ELF-1 (cell line): ENCODE measurements around the gene TMEM208.

Experiments used
- DNase-seq: peaks from one replicate; pipeline ENCODE4 v3.0.0-alpha.2; 2016; ENCODE audit warnings: low read depth, low spot score

TMEM208 gene

GRCh38 chr16:67226804-67227566 lies at the start of gene TMEM208:
Gene TMEM208 (plus strand): TSS chr16:67227130. CDS start chr16:67227219, 89 bp downstream.
- peak; percentile 99 for DNase-seq

- peak; percentile 87 for DNase-seq
Observed at GRCh38 chr16:67177743-67178699, 48.9 kb upstream of the TMEM208 start.

DNA sequence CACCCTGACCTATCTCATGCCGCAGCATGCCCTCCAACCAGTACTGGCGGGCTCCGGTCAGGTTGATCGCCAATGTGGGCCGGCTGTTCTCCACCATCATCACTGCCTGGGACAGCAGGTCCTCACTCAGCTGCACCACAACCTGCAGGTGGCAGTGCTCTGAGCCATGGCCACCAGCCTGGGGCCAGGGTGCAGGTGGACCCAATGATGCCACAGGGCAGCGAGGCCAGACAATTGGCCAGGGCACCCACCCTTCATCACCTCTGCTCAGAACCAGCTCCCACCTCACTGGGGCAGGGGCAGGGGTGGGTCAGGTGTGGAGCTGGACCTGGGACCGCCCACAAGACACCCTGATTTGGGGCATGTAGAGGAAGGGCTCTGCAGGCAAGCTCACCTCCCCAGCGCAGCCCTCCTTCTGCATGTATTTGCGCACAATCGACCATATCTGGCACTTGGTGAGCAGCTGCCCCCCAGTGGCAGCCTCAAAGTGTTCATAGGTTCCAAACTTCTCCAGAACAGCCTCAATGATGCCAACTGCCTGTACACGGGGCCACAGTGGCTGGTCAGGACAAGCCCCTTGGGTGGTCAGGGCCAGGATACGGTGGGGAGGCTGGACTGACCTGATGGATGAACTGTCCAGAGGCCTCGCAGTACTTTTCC lies 47.4 kb upstream of the TMEM208 start:
- DNase-seq, result no peak

DNA sequence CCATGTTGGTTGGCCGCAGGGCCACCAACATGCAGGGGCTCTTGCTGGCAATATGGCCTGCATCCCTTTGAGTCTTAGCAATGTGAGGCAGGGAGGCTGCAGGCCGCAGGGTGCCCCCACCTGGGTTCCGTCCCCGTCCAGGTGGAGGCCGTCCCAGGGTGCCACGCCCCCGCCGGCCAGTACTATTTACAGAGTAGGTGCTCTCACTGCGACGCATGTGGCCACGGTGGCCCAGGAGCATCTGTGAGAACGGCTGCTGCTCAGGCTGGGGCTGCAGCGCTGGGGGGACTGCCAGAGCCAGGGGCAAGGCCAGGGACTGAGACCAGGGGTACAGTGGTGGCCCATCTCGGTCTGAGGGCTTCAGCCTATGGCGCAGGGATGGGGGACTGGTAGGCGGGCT lies 46.8 kb upstream of the TMEM208 start:
- DNase-seq, result no peak

DNA sequence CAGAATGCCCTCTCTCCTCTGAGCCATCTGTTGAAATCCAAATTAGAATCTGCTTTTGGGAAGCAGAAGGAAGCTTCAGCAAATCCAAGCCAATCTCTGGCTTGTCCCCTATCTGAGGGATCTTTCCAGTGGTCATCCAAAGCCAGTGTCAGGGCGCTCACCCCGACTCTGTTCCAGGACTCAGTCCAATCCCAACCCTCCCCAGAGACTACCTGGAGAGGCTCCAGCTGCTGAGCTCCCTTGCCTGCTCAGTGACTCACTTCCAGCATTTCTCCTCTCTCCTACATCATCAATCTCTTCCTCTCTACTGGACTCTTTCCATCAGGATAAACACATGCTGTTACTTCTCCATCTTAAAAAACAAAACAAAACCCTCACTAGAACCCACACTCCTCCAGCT lies 45.6 kb upstream of the TMEM208 start:
- no peak for DNase-seq

GRCh38 chr16:67182288-67182687 lies 44.6 kb upstream of the TMEM208 start:
- no peak for DNase-seq

GRCh38 chr16:67183284-67183626 lies 43.7 kb upstream of the TMEM208 start:
- no peak for DNase-seq

DNA sequence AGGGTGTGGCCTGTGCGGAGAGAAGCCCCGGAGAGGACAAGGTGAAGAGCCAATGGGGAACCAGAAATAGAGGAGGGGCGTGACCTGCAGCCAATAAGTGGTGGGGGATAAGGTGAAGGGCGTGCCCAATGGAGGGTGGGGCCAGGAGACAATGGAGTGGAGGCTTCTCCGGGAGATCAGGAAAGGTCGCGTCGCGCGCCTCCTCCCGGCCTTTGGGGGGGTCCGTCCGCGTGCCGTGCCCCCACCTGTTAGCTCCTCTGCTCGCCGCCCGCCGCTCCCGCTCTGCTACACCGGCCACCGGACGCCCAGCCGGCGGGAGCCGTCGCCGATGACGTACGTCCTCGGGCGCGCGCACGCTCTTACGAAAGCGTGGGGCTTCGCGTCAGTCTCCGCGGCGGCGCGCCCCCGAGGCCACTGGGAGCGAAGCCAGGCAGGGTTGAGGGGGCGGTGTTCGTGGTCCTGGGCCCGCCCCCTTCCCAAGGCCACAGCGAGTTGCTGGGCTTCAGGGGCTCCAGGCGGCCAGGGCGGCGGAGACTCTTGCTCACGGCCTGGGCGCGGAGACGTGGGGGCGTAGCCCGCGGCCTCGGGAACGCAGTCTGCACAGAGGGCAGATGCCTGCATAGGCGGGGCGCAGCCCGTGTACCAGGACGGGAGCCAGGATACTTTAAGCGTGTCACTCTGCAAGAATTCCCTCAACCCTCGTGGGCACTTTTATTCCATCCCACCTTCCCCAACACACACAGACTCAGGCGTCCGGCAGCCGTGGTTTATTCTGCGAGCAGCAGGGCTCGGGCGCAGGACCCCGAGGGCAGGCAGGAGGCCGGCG lies 43.1 kb upstream of the TMEM208 start, which contains the start of gene MATCAP1:
MATCAP1 (minus strand) TSS at position 337 of the 826 bp plus-strand sequence. CDS start 3,353 bp downstream, outside the sequence.
- peak; percentile 98 for DNase-seq

GRCh38 chr16:67184453-67184994 lies 42.4 kb upstream of the TMEM208 start:
- DNase-seq, result no peak

- DNase-seq, result peak; percentile 96
Observed at GRCh38 chr16:67184995-67185650, 41.8 kb upstream of the TMEM208 start.

GRCh38 chr16:67185651-67186134 lies 41.2 kb upstream of the TMEM208 start:
- no peak for DNase-seq

DNA sequence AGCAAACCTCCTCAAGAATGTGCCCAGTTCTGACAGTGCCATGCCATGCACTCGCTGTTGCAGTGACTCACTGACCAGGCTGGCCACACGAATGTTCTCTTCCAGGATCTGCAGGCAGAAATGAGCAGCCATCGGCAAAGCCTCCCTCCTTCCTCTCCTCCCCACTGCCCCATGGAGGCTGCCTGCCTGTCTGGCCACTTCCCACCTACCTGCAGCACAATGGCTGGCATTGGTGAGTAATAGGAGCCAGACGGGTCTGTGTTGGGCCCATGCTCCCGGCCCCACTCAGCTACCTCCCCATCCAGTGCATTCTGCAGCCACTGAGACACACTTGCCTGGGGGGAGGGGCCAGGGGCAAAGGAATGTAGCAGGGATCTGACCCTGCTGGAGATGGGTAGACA lies 40.4 kb upstream of the TMEM208 start:
- DNase-seq, result peak; percentile 74

- DNase-seq, result no peak
Observed at GRCh38 chr16:67187175-67187890, 39.6 kb upstream of the TMEM208 start.

DNA sequence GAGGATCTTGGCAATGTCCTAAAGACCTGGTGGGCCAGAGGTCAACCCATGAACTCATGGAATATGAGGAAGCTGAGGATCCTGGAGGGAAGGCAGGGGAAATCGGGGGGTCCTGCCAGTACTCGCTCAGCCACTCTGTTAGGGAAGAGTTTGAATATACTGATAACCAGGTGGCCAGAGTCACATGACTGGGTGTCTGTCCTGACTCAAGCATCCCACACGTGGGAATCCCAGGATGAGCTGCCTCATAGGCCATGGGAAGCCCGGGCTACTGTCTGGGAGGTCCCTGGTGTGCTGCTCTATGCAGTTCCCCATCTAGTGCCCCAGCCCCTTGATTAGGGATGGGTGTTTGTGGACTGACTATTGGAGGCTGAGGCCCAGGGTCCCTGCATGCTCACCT lies 38.6 kb upstream of the TMEM208 start:
- no peak for DNase-seq

GRCh38 chr16:67188798-67189197 lies 38.1 kb upstream of the TMEM208 start:
- no peak for DNase-seq

- no peak for DNase-seq
Observed at GRCh38 chr16:67190041-67190440, 36.9 kb upstream of the TMEM208 start, which contains the start of gene EXOC3L1. Gene EXOC3L1 (minus strand): TSS chr16:67190136. CDS start chr16:67189676, 460 bp downstream.

DNA sequence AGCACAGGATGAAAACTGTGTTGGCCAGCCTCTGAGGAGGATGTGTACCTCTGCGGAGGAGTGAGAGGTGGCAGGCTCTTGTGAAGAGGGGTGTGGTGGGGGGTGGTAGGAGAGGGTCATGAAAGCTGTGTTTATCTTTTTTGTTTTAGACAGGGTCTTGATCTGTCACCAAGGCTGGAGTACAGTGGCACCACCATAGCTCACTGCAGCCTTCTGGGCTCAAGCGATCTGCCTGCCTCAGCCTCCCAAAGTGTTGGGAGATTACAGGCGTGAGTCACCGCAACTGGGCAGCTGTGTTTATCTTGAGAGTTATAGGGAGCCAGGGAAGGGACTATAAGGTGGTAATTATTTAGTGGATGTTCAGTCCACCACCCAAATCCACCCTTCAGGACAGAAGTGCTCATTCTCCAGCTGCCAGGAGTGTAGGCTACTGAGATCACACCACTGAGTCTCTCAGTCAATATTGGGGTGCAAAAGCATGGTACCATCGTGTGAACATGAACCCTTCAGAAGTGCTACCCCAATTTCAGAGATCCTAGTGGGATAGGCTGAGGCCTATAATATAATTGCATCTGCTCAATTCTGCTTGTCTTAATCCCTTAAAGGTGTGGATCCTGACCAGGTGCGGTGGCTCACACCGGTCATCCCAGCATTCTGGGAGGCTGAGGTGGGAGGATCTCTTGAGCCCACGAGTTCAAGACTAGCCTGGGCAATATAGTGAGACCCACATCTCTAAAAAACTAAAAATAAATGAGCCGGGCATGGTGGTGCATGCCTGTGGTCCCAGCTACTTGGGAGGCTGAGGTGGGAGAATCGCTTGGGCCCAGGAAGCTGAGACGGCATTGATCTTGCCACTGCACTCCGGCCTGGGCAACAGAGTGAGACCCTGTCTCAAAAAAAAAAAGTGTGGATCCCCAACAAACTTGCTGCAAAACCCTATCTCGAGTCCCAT lies 36.2 kb upstream of the TMEM208 start:
- no peak for DNase-seq

GRCh38 chr16:67191411-67191994 lies 35.4 kb upstream of the TMEM208 start:
- DNase-seq, result no peak
